ENCODE results near the gene C6orf52. TPM values are rescaled to one million over a fixed set of nuclear protein-coding genes. Genes with fewer than 3 reads are reported as not detected.
"Not testable (repeated sequence)": the region's sequence is repeated elsewhere in the genome, so short reads cannot be mapped to it uniquely, and the experiment has no call there.

Gene C6orf52
- total RNA-seq, 1 experiment from 2014 or later: not detected

DNA sequence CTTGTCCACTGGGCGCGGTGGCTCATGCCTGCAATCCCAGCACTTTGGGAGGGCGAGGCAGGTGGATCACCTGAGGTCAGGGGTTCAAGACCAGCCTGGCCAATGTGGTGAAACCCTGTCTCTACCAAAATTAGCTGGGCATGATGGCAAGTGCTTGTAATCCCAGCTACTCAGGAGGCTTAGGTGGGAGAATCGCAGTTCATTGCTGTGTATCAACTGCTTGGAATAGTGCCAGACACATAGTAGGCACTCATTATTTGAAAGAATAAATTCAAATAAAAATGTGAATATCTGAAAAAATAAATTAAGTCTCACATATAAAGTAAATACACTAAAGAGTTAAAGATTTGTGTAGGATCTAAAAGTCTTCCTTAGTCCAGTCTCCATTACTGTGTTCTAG lies 2.2 kb upstream of the C6orf52 start:
- no peak for DNase-seq (ENCODE audit: low spot score)

DNA sequence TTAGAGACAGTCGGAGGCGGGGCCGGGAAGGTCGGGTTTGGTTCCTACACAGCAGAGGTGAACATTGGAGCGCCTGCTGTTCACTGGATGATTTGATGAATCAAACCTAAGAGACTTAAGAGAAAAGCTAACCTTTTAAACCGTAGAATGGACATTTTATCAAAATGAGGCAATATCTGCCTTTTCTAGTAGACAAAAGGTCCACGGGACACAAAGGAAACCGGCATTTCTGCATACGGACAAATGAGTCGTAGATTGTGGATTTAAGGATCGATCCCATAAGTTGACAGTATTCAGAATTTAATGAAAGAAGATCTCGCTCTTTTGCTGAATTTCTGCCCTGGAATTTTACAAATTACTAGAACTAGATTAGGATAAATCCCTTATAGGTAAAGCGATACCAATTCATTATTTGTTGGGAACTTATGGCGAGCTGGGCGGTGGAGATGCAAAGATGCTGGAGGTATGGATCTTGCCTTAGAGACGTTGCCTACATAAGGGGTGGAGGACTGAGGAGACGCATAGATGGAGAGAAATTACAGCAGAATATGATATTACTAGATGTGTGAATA lies 756 bp upstream of the C6orf52 start:
- no peak for DNase-seq (ENCODE audit: low spot score)

- no peak for DNase-seq (ENCODE audit: low spot score)
Measured at GRCh38 chr6:10692965-10693538, 1.4 kb downstream of the C6orf52 start.

DNA sequence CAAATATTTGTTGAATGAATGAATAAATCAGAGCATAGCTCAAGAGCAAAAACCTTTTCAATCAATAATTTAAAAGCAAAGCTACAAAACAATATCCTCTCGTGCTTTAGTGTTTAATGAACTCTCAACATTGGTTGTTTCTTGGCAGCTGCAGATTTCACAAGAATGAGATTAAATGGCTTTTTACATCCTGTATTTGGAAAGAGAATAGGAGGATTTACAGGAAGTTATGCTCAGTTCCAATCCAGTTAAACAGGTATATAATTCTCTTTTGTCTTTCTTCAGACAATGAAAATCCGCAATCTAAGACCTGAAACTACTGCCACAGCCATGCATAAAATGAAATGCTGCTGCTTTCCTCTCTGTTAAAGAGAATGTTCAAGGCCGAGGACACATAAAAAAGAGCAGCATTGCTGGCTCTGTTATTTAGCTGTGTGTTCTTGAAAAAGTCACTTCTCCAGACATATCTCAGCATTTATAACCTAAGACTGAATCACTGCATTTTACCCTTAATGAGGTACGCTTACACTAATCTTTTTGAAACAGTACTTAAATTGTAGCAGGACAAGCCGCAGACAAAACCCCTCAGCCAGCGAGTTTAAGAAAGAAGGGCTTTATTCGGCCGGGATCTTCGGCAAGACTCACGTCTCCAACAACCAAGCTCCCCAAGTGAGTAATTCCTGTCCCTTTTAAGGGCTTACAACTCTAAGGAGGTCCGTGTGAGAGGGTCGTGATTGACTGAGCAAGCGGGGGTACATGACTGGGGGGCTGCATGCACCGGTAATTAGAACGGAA lies 3.6 kb downstream of the C6orf52 start:
- no peak for DNase-seq (ENCODE audit: low spot score)

DNA sequence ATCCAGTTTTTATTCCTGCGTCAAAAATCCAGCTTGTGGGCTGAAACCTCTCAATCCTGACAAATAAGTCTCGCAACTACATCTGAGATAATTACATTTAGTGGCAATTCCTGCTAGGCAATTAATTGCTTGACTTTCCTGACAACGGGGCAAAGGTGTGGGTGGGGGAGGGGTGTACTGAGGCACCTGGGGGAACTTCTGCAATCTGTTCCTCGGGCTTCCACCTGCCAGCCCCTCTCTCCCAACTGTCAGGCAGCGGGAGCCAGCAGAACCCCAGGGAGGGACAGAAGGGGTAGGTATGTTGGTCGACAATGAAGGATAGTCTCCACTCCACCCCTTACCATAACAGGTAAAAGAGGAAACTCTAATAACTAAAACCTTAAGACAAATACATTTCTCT lies 6.8 kb downstream of the C6orf52 start:
- DNase-seq (ENCODE audit: low spot score): no peak

DNA sequence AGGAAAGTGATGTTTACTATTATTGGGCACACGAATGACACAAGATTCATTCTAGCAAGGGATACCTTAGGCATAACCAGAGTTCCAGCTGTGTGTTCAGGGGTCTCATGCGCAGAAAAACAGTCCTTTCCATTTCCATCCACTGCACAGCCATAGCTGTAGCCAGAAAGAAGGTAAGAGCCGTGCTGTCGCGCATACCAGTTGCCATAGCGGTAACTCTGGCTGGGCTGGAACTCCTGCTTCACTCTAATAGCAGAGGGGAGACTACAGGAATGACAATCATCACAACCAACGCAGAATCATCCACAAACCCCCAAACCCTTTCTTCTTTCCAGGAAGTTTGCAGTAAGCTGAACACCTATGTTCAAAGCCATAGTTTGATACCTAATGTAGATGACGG lies 7.5 kb downstream of the C6orf52 start:
- DNase-seq (ENCODE audit: low spot score): no peak

GRCh38 chr6:10685092-10685915 lies 9.1 kb downstream of the C6orf52 start:
- no peak for DNase-seq (ENCODE audit: low spot score)

DNA sequence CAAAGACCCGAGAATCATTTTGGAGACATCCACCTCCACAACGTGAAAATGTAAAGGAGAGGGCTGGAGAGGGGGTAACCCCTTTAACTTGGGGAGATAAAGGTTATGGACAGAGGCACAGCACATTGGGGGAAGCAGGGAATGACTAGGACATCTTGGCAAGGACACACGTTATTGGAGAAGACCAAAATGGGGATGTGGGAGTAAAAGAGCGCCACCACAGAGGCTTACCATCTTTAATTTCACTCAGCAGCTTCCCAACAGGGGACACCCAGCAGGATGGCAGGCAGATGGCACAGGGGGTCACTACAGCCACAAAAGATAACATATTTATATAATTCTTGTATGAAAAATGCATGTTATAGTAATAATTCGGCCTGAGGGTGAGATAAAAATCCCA lies 9.8 kb downstream of the C6orf52 start:
- DNase-seq (ENCODE audit: low spot score): no peak

DNA sequence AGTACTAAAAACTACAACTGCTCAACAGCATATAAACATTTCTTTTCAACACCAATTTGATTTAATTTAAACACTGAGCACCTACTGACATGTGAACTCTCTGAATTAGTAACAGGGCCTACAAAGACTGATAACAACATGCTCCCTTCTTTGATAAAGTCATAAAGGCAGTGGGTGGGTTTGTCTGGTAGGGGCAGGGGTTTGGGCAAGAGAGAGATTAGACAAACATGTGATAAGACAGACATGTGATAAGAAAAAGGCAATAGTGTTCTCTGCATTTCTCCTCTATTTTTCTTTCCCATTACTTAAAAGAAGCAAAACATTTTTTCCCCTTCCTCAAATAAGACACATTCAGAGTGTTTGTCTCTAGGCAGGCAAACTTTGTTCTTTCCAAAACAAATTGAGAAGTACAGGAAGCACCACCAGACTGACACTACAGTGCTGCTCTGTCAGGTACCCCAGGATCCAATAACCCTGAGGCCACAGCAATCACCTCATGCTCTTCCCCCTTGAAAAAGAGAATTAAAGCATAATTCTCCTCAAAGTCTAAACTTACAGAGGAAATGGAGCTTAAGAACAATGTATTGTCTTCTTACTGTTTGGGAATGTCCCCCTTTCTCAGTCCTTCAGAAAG lies 11.9 kb downstream of the C6orf52 start:
- DNase-seq (ENCODE audit: low spot score): no peak

DNA sequence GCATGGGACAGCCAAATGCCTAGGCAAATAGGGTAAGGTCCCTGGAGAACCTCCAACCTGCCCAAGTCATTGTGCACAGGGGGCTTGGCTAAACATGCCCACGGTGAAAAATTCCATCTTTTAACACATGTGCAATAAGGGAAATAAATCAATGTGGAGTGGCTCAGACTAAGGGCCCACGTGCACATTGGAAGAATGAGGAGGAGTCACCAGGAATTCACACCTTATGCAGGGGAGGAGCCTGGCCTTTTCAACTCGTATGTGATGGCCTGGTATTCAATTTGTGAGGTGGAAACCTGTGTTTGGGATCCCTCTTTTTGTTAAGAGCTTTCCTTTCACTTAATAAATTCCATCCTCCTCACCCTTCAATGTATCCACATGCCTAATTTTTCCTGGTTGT lies 12.6 kb downstream of the C6orf52 start:
- DNase-seq (ENCODE audit: low spot score): no peak

DNA sequence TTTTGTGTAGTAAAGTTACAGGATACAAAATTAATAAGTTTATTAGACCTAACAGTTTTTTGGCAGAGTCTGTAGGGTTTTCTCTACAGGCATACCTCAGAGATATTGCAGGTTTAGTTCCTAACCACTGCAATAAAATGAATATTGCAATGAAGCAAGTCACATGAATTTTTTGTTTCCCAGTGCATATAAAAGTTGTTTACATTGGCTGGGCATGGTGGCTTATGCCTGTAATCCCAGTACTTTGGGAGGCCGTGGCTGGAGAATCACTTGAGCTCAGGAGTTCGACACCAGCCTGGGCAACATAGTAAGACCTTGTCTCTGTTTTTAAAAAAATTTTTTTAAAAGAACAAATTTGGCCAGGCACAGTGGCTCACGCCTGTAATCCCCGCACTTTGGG lies 16.0 kb downstream of the C6orf52 start:
- no peak for DNase-seq (ENCODE audit: low spot score)

- DNase-seq (ENCODE audit: low spot score): no peak
Measured at GRCh38 chr6:10676403-10676802, 18.0 kb downstream of the C6orf52 start.

- no peak for DNase-seq (ENCODE audit: low spot score)
Measured at GRCh38 chr6:10668126-10668917, 26.1 kb downstream of the C6orf52 start.

DNA sequence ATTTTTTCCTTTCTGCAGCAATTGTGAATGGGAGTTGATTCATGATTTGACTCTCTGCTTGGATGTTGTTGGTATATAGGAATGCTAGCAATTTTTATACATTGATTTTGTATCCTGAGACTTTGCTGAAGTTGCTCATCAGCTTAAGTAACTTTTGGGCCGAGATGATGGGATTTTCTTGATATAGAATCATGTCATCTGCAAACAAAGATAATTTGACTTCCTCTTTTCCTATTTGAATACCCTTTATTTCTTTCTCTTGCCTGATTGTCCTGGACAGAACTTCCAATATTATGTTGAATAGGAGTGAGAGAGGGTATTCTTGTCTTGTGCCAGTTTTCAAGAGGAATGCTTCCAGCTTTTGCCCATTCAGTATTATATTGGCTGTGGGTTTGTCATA lies 28.8 kb downstream of the C6orf52 start:
- not testable (repeated sequence) for DNase-seq (ENCODE audit: low spot score)

- DNase-seq (ENCODE audit: low spot score): no peak
Measured at GRCh38 chr6:10662742-10663141, 31.7 kb downstream of the C6orf52 start.

DNA sequence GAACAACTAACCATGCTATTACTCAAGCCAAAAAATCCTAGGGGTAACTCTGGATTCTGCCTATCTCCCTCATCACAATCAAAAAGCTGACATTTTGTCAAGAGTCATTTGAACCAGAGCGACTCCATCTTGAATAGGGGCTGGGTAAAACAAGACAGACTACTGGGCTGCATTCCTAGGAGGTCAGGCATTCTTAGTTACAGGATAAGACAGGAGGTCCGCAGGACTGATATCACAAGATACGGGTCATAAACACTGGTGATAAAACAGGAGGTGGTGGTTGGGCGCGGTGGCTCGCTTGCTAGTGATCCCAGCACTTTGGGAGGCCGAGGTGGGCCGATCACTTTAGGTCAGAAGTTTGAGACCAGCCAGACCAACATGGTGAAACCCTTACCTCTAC lies 32.2 kb downstream of the C6orf52 start:
- DNase-seq (ENCODE audit: low spot score): no peak

DNA sequence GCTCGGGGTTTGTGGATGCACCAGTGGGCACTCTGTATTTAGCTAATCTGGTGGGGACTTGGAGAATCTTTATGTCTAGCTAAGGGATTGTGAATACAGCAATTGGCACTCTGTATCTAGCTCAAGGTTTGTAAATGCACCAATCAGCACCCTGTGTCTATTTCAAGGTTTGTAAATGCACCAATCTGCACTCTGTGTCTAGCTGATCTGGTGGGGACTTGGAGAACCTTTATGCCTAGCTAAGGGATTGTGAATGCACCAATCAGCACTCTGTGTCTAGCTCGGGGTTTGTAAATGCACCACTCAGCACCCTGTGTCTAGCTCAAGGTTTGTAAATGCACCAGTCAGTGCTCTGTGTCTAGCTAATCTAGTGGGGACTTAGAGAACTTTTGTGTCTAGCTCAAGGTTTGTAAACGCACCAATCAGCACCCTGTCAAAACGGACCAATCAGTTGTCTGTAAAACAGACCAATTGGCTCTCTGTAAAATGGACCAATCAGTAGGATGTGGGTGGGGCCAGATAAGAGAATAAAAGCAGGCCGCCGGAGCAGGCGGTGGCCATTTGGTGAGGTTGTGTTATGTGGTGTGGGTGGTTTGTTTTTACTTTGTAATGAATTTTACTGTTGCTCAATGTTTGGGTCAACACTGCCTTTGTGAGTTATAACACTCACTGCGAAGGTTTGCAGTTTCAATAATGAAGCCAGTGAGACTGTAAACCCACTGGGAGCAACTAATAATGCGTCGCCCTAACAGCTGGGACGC lies 33.8 kb downstream of the C6orf52 start:
- not testable (repeated sequence) for DNase-seq (ENCODE audit: low spot score)

GRCh38 chr6:10659699-10660348 lies 34.6 kb downstream of the C6orf52 start:
- no peak for DNase-seq (ENCODE audit: low spot score)

GRCh38 chr6:10658910-10659698 lies 35.3 kb downstream of the C6orf52 start:
- no peak for DNase-seq (ENCODE audit: low spot score)
